Measurements from ENCODE around the gene GPRC5C.

Gene GPRC5C

GRCh38 chr17:74448756-74449155 is 16.9 kb downstream of the GPRC5C start:
- CTCF ChIA-PET, result interaction anchor here (0.7 to 10.8 kb wide), 4 partner anchors 9 to 80 kb away, joined by 3 to 151 read pairs (median 10); no protein-coding TSS in a partner anchor
- Histone ChIP-seq H3K4me1 (ENCODE audit: control insufficient read depth, insufficient read depth, low read length) (peaks cover 4% of the 10 kb centered on the region; the same call in 1 of the 2 replicates), H3K9me3 (ENCODE audit: control insufficient read depth, insufficient read depth, low read depth, low read length) (no peaks in the 10 kb centered on the region), H3K4me3 (ENCODE audit: low read depth, low read length) (no peak overlapping the region), H3K27ac (ENCODE audit: extremely low read depth, low read depth, low read length) (no peak overlapping the region), H3K36me3 (ENCODE audit: control insufficient read depth in 2 of 2, insufficient read depth in 1 of 2, low read length in 2 of 2) (peaks cover 0 to 16% of the 10 kb centered on the region in 2 experiments; a peak in 2 of 3 replicates)
- no peak for TF ChIP-seq ZNF530 (tag by site-specific recombination; IDR thresholded peaks at IDR 0.05; ENCODE audit: low read depth)
- no peak for TF ChIP-seq ZNF548 (tag by site-specific recombination; IDR thresholded peaks at IDR 0.05)
- POLR2A ChIA-PET, result no interaction called here

GRCh38 chr17:74449306-74449705 is 17.4 kb downstream of the GPRC5C start:
- no peak overlapping the region for H3K4me3 ChIP-seq (ENCODE audit: low read depth, low read length)
- H3K9me3 ChIP-seq (ENCODE audit: control insufficient read depth, insufficient read depth, low read depth, low read length), result no peaks in the 10 kb centered on the region
- CTCF ChIA-PET, result interaction anchor here (3.0 to 10.8 kb wide), 2 partner anchors 13 to 70 kb away, joined by 10 to 151 read pairs; no protein-coding TSS in a partner anchor
- H3K36me3 ChIP-seq (ENCODE audit: control insufficient read depth in 2 of 2, insufficient read depth in 1 of 2, low read length in 2 of 2), result peaks cover 0 to 13% of the 10 kb centered on the region in 2 experiments; a peak in 2 of 3 replicates
- POLR2A ChIA-PET, result no interaction called here
- H3K4me1 ChIP-seq (ENCODE audit: control insufficient read depth, insufficient read depth, low read length), result peaks cover 5% of the 10 kb centered on the region; the same call in 1 of the 2 replicates
- H3K27ac ChIP-seq (ENCODE audit: extremely low read depth, low read depth, low read length), result no peak overlapping the region
- no peak for TF ChIP-seq SP2 (tag by site-specific recombination; IDR thresholded peaks at IDR 0.05)
- TF ChIP-seq ZNF513 (tag by site-specific recombination; IDR thresholded peaks at IDR 0.05), result no peak
- no peak for TF ChIP-seq ZNF621 (tag by site-specific recombination; IDR thresholded peaks at IDR 0.05)
- TF ChIP-seq ZNF214 (tag by site-specific recombination; IDR thresholded peaks at IDR 0.05; ENCODE audit: borderline replicate concordance), result no peak
- no peak for TF ChIP-seq ZNF660 (tag by site-specific recombination; IDR thresholded peaks at IDR 0.05)
- no peak for TF ChIP-seq ZBTB6 (tag by site-specific recombination; IDR thresholded peaks at IDR 0.05)
- TF ChIP-seq ZNF521 (tag by site-specific recombination; IDR thresholded peaks at IDR 0.05), result no peak
- TF ChIP-seq ZNF585B (tag by site-specific recombination; IDR thresholded peaks at IDR 0.05), result no peak
- TF ChIP-seq ZNF26 (tag by site-specific recombination; IDR thresholded peaks at IDR 0.05), result no peak
- TF ChIP-seq ZNF175 (tag by site-specific recombination; IDR thresholded peaks at IDR 0.05), result no peak
- no peak for TF ChIP-seq PRDM2 (tag by site-specific recombination; IDR thresholded peaks at IDR 0.05; ENCODE audit: borderline replicate concordance)
- no peak for TF ChIP-seq ZNF629 (tag by site-specific recombination; IDR thresholded peaks at IDR 0.05)
- TF ChIP-seq EGR2 (tag by site-specific recombination; IDR thresholded peaks at IDR 0.05; ENCODE audit: low read depth), result no peak
- no peak for TF ChIP-seq ZNF624 (tag by site-specific recombination; IDR thresholded peaks at IDR 0.05)
- TF ChIP-seq ZBTB49 (tag by site-specific recombination; IDR thresholded peaks at IDR 0.05; ENCODE audit: low read depth), result no peak
- TF ChIP-seq ZFP69B (tag by site-specific recombination; IDR thresholded peaks at IDR 0.05), result no peak
